ENCODE results near the gene EPAS1. TPM values are rescaled to one million over a fixed set of nuclear protein-coding genes. Genes with fewer than 3 reads are reported as not detected.

EPAS1 gene
- total and polyA plus RNA-seq, 8 donors, result 35.1 to 217 (median 117) TPM

DNA sequence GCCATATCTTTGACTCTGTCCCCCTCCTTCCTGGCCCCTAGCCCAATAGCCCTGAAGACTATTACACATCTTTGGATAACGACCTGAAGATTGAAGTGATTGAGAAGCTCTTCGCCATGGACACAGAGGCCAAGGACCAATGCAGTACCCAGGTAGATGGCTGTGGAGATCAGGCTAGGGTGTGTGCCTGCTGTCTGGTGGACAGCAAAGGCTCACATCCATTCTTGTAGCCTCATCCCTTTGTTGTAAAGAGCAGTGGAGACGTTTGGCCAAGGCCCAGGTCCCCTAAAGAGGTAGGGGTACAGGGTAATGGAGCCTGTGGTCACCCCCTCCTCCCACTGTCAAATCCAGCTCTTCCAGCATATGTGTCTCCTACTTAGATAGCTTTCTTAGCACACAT is 81.4 kb downstream of the EPAS1 start:
- intact Hi-C loops (cut with DNase I; ENCODE audit: low total_unique reads), result no loop called here
- WGBS, 5 donors, result 73 to 93% (median 79%) methylated on average over 2 to 3 of the region's 3 CpGs
- H3K27ac ChIP-seq, result peak overlapping the region in 1 of 5 donors; percentile 71

DNA sequence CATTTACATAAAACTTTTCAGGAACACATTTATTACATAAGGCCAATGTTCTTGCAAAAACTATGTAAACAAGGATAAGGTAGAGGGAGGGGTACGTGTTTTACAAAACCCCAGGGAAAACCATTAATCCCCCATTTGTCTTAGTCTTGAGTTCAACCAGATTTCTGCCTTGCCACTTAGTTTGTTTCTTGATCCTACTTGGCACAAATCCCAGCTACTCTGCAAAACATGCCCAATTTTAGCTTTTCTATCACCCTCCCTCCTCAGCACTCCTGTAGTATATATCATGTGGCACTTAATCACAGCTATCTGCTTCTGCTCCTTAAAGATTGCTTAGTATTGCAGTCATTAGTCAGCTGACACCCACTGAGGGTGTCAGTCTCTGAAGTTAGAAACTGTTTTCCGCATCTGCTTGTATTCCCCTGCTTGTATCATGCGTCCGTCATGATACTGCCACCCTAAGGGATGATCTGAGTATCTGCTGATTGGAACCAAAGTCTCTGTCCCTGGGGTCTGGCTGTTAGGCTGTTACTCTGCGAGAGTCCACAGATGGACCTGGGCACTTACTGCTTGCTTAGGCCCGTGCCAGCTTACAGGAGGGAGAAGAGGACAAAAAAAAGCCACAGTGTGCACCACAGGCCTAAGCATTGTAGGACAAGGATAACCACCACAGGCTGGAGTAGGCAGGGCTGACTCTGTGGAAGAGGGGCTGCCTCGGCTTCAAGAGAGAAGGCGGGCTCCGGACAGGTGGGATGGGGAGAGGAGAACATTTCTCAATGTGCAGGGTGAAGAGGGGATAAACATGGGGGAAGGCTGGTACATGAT is 82.2 kb downstream of the EPAS1 start:
- no peak for TF ChIP-seq CTCF (IDR thresholded peaks at IDR 0.05)
- no peak for TF ChIP-seq EP300 (IDR thresholded peaks at IDR 0.05)
- TF ChIP-seq POLR2A (IDR thresholded peaks at IDR 0.05), result no peak
- peak in 1 of 3 donors; percentile 2 for TF ChIP-seq POLR2AphosphoS5 (IDR thresholded peaks at IDR 0.05)
- Histone ChIP-seq H3K4me1 (peaks cover 4 to 36% (median 21%) of the 10 kb centered on the region in 4 donors), H3K27me3 (no peaks in the 10 kb centered on the region), H3K4me3 (no peak overlapping the region), H3K9me3 (no peaks in the 10 kb centered on the region), H3K27ac (peak overlapping the region in 1 of 5 donors; percentile 10), H3K36me3 (peaks cover 76 to 100% (median 92%) of the 10 kb centered on the region in 4 donors)
- intact Hi-C loops (cut with DNase I; ENCODE audit: low total_unique reads), result loop anchor here (10.0 kb wide), 1 partner anchor 75 kb away; no protein-coding TSS in a partner anchor
- DNase-seq, result peak in 1 of 2 donors; percentile 69
- WGBS, 5 donors, result 66 to 83% (median 78%) methylated on average over 9 of the region's 9 CpGs

More for the DNA sequence above, 81.4 kb downstream of the EPAS1 start:
- Histone ChIP-seq H3K9me3 (no peaks in the 10 kb centered on the region), H3K4me1 (peaks cover 4 to 36% (median 21%) of the 10 kb centered on the region in 4 donors), H3K4me3 (no peak overlapping the region), H3K36me3 (peaks cover 68 to 100% (median 90%) of the 10 kb centered on the region in 4 donors), H3K27me3 (no peaks in the 10 kb centered on the region)
- no peak for DNase-seq
- TF ChIP-seq POLR2A (IDR thresholded peaks at IDR 0.05) (no peak), EP300 (IDR thresholded peaks at IDR 0.05) (no peak), CTCF (IDR thresholded peaks at IDR 0.05) (no peak), POLR2AphosphoS5 (IDR thresholded peaks at IDR 0.05) (no peak)

DNA sequence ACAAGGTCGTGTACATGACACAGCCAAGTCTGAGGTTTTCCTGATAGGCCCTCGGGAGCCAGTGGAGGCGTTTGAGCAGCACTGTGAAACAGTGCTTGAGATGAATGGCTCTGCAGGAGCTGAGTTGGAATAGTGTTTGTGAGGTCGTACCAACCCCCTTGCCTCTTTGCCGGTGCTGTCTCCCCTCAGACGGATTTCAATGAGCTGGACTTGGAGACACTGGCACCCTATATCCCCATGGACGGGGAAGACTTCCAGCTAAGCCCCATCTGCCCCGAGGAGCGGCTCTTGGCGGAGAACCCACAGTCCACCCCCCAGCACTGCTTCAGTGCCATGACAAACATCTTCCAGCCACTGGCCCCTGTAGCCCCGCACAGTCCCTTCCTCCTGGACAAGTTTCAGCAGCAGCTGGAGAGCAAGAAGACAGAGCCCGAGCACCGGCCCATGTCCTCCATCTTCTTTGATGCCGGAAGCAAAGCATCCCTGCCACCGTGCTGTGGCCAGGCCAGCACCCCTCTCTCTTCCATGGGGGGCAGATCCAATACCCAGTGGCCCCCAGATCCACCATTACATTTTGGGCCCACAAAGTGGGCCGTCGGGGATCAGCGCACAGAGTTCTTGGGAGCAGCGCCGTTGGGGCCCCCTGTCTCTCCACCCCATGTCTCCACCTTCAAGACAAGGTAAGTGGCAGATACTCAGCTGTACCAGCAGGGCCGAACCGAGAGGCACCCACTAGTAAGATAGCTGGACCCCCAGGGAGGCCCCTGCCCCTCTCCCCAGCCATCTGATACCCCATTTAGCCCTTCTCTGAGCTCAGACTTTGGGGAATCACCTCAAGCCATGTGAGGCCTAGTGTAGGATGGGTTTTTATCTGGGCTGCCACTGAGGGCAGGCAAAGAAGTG is 83.1 kb downstream of the EPAS1 start:
- intact Hi-C loops (cut with DNase I; ENCODE audit: low total_unique reads), result loop anchor here (10.0 kb wide), 1 partner anchor 75 kb away; no protein-coding TSS in a partner anchor
- Histone ChIP-seq H3K36me3 (peaks cover 78 to 100% (median 94%) of the 10 kb centered on the region in 4 donors), H3K27me3 (no peaks in the 10 kb centered on the region), H3K9me3 (no peaks in the 10 kb centered on the region), H3K27ac (peak overlapping the region in 1 of 5 donors; percentile 10), H3K4me3 (no peak overlapping the region), H3K4me1 (peaks cover 4 to 36% (median 21%) of the 10 kb centered on the region in 4 donors)
- TF ChIP-seq CTCF (IDR thresholded peaks at IDR 0.05) (no peak), EP300 (IDR thresholded peaks at IDR 0.05) (no peak), POLR2A (IDR thresholded peaks at IDR 0.05) (no peak), POLR2AphosphoS5 (IDR thresholded peaks at IDR 0.05) (no peak)
- WGBS, 5 donors, result 91 to 96% (median 92%) methylated on average over 20 to 22 of the region's 22 CpGs
- DNase-seq, result no peak

Measured in stomach (tissue), 9 donors.